ENCODE measurements around the gene CR1. TPM values are rescaled to one million over a fixed set of nuclear protein-coding genes. Genes with fewer than 3 reads are reported as not detected.

Gene CR1
- total RNA-seq, 4 donors from 2014 or later = 6.8 to 28.4 (median 18.2) TPM

DNA sequence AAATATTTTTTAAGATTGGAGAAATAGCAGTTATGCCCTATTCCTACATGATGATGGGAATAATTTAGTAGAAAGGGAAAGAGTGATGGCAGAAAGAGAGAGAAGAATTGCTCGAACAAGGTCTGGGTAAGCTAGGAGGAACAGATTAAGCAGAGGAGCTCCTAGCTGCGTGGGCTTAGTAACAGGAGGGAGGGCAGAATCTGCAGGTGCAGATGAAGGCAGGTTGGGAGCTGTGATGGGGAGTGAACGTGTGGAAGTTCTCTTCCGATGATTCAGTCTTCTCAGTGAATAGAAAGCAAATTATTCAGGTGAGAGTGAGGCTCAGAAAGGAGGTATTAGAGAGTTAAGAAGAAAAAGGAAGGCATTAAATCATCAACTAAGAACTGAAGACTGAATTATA, 8.3 kb upstream of the CR1 start:
- TF ChIP-seq, protein P1, sequence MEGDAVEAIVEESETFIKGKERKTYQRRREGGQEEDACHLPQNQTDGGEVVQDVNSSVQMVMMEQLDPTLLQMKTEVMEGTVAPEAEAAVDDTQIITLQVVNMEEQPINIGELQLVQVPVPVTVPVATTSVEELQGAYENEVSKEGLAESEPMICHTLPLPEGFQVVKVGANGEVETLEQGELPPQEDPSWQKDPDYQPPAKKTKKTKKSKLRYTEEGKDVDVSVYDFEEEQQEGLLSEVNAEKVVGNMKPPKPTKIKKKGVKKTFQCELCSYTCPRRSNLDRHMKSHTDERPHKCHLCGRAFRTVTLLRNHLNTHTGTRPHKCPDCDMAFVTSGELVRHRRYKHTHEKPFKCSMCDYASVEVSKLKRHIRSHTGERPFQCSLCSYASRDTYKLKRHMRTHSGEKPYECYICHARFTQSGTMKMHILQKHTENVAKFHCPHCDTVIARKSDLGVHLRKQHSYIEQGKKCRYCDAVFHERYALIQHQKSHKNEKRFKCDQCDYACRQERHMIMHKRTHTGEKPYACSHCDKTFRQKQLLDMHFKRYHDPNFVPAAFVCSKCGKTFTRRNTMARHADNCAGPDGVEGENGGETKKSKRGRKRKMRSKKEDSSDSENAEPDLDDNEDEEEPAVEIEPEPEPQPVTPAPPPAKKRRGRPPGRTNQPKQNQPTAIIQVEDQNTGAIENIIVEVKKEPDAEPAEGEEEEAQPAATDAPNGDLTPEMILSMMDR (IDR thresholded peaks at IDR 0.05; ENCODE audit: low read depth) = no peak

DNA sequence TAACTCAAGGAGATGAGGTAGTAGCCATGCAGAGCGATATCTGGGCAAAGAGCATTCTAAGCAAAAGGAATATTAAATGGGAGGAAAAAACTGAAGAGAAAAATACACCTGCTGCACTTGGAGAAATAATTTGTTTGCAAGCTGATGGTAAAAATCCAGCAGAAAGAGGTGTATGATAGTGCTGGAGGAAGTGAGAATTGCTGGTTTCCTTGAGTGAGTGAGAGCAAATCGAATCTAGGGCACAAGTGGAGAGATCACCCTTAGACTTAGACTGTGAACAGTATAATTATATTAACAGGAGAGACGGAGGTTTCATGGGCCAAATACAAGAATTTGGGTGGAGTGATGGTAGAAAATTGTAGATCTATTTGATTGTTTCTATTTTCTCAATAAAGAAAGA, 2.7 kb upstream of the CR1 start:
- TF ChIP-seq, protein P1 (IDR thresholded peaks at IDR 0.05; ENCODE audit: low read depth) = no peak

GRCh38 chr1:207494171-207494570, 1.8 kb upstream of the CR1 start:
- TF ChIP-seq, protein P1 (IDR thresholded peaks at IDR 0.05; ENCODE audit: low read depth) = no peak

DNA sequence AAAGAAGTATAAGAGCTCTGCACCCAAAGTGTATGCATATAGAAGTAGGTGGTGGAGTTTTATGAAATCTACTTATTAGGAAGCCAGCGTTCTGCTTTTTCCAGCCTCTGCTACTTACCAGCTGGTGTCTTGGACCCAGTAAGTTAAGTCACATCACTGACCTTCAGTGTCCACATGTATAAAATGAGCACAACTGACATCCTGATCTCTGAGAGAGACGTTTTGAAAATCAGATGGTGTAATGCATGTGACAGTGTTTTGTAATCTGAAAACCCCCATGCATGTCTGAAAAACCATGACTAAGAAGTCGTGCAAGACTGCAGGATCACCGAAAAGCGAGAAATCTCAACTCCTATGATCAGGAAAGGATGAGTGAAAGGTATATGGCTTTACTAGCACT, 2.0 kb downstream of the CR1 start:
- TF ChIP-seq, protein P1 (IDR thresholded peaks at IDR 0.05; ENCODE audit: low read depth) = no peak

DNA sequence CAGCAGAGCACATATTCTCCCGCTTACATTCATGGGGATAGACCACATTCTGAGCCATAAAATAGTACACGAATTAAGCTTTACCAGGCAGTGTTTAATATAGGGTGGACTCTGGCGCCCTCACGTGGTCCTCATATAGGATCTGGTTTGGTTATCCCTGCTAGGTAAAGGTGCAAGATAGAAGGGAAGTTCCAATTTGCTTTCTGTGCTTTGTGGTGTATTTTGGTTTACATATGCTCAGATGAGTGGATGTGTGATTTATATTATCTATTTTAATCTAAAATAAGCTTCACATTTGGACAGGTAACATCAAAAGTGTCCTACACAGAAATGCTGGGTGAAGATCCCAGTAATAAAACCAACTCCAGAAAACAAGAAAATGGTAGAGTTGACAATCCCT, 3.6 kb downstream of the CR1 start:
- TF ChIP-seq, protein P1 (IDR thresholded peaks at IDR 0.05; ENCODE audit: low read depth) = no peak

- TF ChIP-seq, protein P1 (IDR thresholded peaks at IDR 0.05; ENCODE audit: low read depth) = no peak
These were observed 4.3 kb downstream of the CR1 start for GRCh38 chr1:207500306-207500705.

GRCh38 chr1:207501071-207501470, 5.1 kb downstream of the CR1 start:
- TF ChIP-seq, protein P1 (IDR thresholded peaks at IDR 0.05; ENCODE audit: low read depth) = no peak
